ENCODE results near the gene INTS7.

GRCh38 chr1:211901945-211902344, 133.4 kb downstream of the INTS7 start:
- TF ChIP-seq CTCF (conservative IDR thresholded peaks at IDR 0.05; ENCODE audit: low read depth in 2 of 2), result no peak
- no peak for TF ChIP-seq POLR2AphosphoS5 (IDR thresholded peaks at IDR 0.05; ENCODE audit: low read depth)
- TF ChIP-seq EZH2phosphoT487 (IDR thresholded peaks at IDR 0.05; ENCODE audit: unreplicated experiment), result no peak
- TF ChIP-seq EZH2 (IDR thresholded peaks at IDR 0.05; ENCODE audit: low read depth, unreplicated experiment), result no peak

Measured in GM23338 (cell line).